Measurements from ENCODE around the gene ARID3B. TPM values are rescaled to one million over a fixed set of nuclear protein-coding genes. Genes with fewer than 3 reads are reported as not detected.

ARID3B gene
- total and polyA plus RNA-seq, 2 of the 13 experiments (the other 11 are each of a cell fraction or from before 2014, with no cell fraction given): 5.3 to 12.8 TPM

- TF ChIP-seq ZNF567 (CRISPR knock-in tag; IDR thresholded peaks at IDR 0.05; ENCODE audit: borderline replicate concordance): no peak
- TF ChIP-seq, protein P1, sequence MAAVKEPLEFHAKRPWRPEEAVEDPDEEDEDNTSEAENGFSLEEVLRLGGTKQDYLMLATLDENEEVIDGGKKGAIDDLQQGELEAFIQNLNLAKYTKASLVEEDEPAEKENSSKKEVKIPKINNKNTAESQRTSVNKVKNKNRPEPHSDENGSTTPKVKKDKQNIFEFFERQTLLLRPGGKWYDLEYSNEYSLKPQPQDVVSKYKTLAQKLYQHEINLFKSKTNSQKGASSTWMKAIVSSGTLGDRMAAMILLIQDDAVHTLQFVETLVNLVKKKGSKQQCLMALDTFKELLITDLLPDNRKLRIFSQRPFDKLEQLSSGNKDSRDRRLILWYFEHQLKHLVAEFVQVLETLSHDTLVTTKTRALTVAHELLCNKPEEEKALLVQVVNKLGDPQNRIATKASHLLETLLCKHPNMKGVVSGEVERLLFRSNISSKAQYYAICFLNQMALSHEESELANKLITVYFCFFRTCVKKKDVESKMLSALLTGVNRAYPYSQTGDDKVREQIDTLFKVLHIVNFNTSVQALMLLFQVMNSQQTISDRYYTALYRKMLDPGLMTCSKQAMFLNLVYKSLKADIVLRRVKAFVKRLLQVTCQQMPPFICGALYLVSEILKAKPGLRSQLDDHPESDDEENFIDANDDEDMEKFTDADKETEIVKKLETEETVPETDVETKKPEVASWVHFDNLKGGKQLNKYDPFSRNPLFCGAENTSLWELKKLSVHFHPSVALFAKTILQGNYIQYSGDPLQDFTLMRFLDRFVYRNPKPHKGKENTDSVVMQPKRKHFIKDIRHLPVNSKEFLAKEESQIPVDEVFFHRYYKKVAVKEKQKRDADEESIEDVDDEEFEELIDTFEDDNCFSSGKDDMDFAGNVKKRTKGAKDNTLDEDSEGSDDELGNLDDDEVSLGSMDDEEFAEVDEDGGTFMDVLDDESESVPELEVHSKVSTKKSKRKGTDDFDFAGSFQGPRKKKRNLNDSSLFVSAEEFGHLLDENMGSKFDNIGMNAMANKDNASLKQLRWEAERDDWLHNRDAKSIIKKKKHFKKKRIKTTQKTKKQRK (IDR thresholded peaks at IDR 0.05; ENCODE audit: low read length): no peak
- TF ChIP-seq ZFP36 (IDR thresholded peaks at IDR 0.05; ENCODE audit: borderline replicate concordance, low read depth, low read length, partially characterized antibody): no peak
- no peak for TF ChIP-seq FLYWCH1 (CRISPR knock-in tag; IDR thresholded peaks at IDR 0.05)
- TF ChIP-seq, protein P2, sequence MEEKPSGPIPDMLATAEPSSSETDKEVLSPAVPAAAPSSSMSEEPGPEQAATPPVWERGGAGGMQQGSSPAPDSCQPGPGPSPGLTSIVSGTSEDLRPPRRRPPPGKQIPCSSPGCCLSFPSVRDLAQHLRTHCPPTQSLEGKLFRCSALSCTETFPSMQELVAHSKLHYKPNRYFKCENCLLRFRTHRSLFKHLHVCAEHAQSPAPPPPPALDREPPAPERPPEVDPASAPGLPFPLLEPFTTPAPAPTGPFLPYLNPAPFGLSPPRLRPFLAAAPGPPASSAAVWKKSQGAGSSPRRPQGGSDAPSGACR (CRISPR knock-in tag; IDR thresholded peaks at IDR 0.05): no peak
- TF ChIP-seq ZNF720 (CRISPR knock-in tag; IDR thresholded peaks at IDR 0.05): no peak
- no peak for TF ChIP-seq ZNF33A (CRISPR knock-in tag; IDR thresholded peaks at IDR 0.05; ENCODE audit: borderline replicate concordance)
- TF ChIP-seq RAD21 (CRISPR knock-in tag; IDR thresholded peaks at IDR 0.05): no peak
- no peak for TF ChIP-seq SSRP1 (CRISPR knock-in tag; IDR thresholded peaks at IDR 0.05)
- no peak for TF ChIP-seq JUNB (CRISPR knock-in tag; IDR thresholded peaks at IDR 0.05; ENCODE audit: borderline replicate concordance)
- no peak for TF ChIP-seq PAX8 (CRISPR knock-in tag; IDR thresholded peaks at IDR 0.05; ENCODE audit: borderline replicate concordance)
- H3K79me2 ChIP-seq (ENCODE audit: insufficient read depth, low read length): no peaks in the 10 kb centered on the region
- no peak overlapping the region for H3K4me3 ChIP-seq (replicated peaks in 1 of 3; ENCODE audit: insufficient read depth in 1 of 3, low read depth in 2 of 3, low read length in 3 of 3)
- no peak overlapping the region for H3K4me2 ChIP-seq (ENCODE audit: low read depth, low read length)
- no peaks in the 10 kb centered on the region for H4K20me1 ChIP-seq (ENCODE audit: insufficient read depth, low read length)
- no peak for DNase-seq (ENCODE audit: low spot score)
- no TSS peak for BruUV-seq (replicated peaks)
- no peaks in the 10 kb centered on the region for H3K4me1 ChIP-seq (ENCODE audit: insufficient read depth, low read length)
- intact Hi-C loops (cut with micrococcal nuclease; ENCODE audit: unreplicated experiment): no loop called here
- no peak for FAIRE-seq
- ChIA-PET CTCF (ENCODE audit: low intra/inter-chr PET ratio, low total read pairs) (no interaction called here), POLR2A (no interaction called here)
- H3K36me3 ChIP-seq (replicated peaks in 1 of 2; ENCODE audit: control insufficient read depth in 1 of 2, insufficient read depth in 2 of 2, low read length in 2 of 2): no peaks in the 10 kb centered on the region
- ATAC-seq: no peak
- no peak overlapping the region for H2AFZ ChIP-seq (ENCODE audit: low read length)
- in situ Hi-C loops (cut with HindIII; ENCODE audit: extremely low pct_ligation_motif_present, low pct_unique_long_range_greater_than_20kb): no loop called here
- H3K9ac ChIP-seq (ENCODE audit: insufficient read depth, low read depth, low read length): no peak overlapping the region
- no peak overlapping the region for H3K27ac ChIP-seq (ENCODE audit: extremely low read length, insufficient read depth, low read length)
- H3K27me3 ChIP-seq (ENCODE audit: control insufficient read depth in 1 of 2, insufficient read depth in 2 of 2, low read length in 2 of 2): no peaks in the 10 kb centered on the region
- H3K9me3 ChIP-seq (ENCODE audit: low read length): no peaks in the 10 kb centered on the region
Observed at GRCh38 chr15:74523982-74524381, 17.0 kb upstream of the ARID3B start.

Data from HepG2 (cell line).